Stimulated activated CD4-positive, alpha-beta T cell treated with anti-CD3 and anti-CD28 coated beads, Interleukin-2, amount 100 ng/mL, for 4 hours (primary cell): ENCODE results near the gene BCL2L1.

Source experiments
- DNase-seq: peaks from one replicate; pipeline ENCODE4 v3.0.0-alpha.2; 2020; ENCODE audit warnings: low read depth

Gene BCL2L1

GRCh38 chr20:31708736-31709534, 13.7 kb downstream of the BCL2L1 start:
- no peak for DNase-seq

DNA sequence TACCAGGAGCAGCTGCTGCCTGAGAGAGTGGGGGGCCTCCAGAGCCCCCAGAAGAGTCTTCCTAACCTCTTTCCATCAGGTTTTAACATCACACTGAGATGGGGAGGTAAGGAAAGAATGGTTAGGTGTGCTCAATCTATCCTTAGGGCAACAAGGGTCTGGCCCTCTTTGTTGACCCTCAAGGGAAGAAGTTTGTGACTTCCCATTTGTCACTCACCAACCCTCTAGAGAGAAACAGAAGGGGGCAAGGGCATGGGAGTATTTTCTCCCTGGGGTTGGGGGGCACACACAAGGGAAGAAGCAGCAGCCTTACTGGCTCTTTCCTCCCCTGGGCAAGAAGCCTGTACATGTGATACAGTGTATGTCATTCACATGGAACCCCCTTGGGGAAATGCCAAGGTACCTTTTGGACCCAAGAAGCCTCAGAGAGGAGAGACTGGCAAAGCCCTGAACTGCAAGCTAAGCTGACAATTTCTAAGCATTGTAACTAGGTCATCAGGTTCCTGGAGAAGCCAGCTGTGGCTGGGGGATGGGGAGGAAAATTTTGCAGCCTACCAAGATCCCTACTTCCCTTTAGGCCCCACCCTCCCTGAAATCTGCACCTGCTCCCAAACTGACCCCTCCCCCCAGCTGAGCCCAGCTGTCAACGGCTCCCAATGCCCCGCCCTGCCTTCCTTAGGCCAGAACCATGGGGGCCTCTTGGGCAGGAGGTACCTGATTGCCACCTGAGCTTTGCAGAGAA, 14.5 kb downstream of the BCL2L1 start:
- no peak for DNase-seq

- no peak for DNase-seq
These were observed 15.4 kb downstream of the BCL2L1 start for GRCh38 chr20:31707258-31707615.

GRCh38 chr20:31706607-31707257, 15.9 kb downstream of the BCL2L1 start:
- DNase-seq, result no peak

DNA sequence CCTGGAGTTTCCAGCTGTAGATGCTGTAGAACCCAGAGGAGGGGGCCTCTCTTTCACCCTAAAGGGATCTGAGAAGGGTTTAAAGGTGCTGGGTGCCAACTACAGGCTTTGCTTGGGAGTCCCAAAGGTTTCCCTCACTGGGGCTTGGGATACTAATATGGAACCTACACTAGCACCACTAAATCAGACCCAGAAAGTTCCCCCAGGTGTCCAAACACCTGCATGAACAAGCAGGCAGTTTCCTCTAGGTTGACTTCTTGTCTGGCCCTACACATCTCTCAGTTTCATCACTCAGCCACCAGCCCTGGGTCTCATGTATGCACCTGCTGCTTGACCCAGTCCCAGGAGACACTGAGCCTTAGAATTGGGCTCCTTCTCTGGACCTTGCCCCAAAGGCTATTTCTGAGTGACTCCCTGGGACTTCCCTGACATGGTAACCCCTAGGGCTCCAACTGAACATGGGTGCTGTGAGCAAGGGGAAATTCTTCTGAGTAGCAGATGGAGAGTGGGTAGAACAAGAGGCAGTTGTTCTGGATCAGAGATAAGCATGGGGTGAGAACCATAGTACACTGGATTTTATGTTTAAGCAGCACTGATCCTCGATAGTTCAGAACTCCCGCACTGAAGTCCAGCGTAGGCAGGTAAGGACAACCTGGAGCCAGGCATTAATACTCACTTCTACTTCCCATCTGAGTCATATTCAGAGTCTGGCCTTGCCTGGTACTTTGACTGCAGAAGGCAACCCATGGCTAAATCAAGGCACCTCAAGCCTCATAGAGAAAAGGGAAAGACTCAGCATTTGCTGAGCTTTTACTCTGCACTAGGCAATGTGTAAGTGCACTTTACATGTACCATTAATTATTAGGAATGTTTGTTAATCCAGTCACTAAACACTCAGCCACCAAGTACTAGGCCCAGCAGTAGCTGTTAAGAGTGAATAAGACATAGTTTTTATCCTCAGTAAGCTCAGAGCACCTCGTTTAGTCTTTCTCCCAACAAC, 16.8 kb downstream of the BCL2L1 start:
- DNase-seq, result no peak

DNA sequence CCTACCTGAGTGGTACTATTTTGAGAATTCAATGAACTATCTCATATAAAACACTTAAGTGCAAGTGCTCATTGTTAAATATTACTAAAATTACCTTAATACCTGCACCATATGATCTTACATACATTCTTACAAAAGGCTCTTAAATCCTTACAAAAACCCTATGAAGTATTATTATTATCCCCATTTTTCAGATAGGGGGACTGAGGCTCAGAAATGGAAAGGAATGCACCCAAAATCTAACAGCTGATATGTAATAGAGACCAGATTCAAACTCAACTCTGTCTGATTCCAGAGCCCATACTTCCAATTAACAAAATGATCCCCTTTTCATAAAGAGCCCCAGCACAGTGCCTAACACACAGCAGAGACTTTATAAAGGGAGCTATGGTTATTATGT, 17.5 kb downstream of the BCL2L1 start:
- no peak for DNase-seq

- DNase-seq, result no peak
These were observed 18.2 kb downstream of the BCL2L1 start for GRCh38 chr20:31704225-31705119.

- DNase-seq, result no peak
These were observed 21.1 kb downstream of the BCL2L1 start for GRCh38 chr20:31701591-31701990.

DNA sequence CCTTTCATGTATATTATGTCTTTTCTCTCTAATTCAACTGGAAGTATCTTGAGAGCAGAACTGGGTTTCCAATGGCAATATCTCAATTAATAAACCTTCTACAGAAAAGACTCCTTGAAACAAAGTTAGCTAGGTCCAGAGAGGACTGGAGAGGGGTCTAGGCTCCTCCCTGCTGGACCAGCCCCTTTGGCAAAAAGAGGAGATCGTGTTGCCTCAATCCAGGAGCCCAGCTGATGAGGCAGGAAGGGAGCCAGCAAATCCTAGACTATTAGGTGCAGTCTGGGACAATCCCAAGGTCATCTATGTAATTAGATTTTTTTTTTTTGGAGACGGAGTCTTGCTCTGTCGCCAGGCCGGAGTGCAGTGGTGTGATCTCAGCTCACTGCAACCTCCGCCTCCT, 21.9 kb downstream of the BCL2L1 start:
- no peak for DNase-seq

- DNase-seq, result no peak
These were observed 22.6 kb downstream of the BCL2L1 start for GRCh38 chr20:31699801-31700728.

- DNase-seq, result no peak
These were observed 23.6 kb downstream of the BCL2L1 start for GRCh38 chr20:31698803-31699718.

- DNase-seq, result no peak
These were observed 24.3 kb downstream of the BCL2L1 start for GRCh38 chr20:31698243-31698802.

DNA sequence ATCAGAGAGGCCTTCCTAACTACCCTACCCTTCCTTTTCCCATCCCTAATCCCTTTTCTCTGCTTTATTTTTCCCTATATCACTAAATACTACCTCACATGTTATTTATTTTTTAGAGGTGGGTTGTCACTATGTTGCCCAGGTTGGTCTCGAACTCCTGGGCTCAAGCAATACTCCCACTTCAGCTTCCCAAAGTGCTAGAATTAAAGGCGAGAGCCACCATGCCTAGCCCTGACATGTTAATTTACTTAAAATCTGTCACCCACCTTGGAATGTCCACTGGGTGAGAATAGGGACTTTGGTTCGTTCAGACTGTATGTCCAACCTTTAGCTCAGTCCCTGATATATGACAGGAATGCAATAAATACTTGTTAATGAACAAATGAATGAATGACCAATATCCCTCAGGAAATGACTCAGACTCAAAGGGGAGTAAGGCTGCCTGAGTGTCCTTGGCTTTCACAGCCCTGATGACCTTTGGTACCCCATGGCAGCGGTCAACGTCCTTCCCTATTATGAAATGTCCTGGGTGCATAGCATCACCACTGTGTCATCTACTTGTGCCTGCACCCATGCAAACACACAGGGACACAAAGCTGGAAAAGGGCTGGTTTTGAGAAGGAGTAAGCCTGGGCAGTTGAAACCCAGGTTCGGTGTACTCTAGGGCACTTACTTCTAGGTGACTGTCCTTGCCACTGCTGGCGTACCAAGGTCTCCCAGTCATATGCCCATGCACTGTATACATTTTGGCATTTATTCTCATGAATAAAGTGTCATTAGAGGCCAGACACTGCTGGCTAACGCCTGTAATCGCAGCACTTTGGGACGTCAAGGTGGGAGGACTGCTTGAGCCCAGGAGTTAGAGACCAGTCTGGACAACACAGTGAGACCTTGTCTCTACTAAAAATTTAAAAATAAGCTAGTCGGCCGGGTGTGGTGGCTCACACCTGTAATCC, 26.5 kb downstream of the BCL2L1 start:
- no peak for DNase-seq

GRCh38 chr20:31694842-31695593, 27.6 kb downstream of the BCL2L1 start:
- DNase-seq, result no peak

GRCh38 chr20:31693987-31694661, 28.5 kb downstream of the BCL2L1 start:
- DNase-seq, result no peak

DNA sequence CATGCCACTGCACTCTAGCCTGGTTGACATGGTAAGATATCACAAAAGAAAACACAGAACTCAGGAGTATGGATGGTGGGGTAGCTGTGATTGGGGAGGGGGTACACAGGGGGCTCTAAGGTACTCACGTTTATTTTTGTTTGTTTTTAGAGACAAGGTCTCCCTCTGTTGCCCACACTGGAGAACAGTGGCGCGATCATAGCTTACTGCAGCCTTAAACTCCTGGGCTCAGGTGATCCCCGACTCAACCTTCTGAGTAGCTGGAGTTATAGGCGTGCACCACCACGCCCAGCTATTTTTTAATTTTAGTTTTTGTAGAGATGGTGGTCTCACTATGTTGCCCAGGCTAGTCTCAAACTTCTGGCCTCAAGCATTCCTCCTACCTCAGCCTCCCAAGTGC, 29.3 kb downstream of the BCL2L1 start:
- DNase-seq, result no peak
